CD1c-positive myeloid dendritic cell (primary cell): Measurements from ENCODE around the gene CDKAL1.
"Not testable (repeated sequence)": the region's sequence is repeated elsewhere in the genome, so short reads cannot be mapped to it uniquely, and the experiment has no call there.

Source experiments
- DNase-seq: peaks from one replicate; pipeline ENCODE4 v3.0.0-alpha.2; 2016; ENCODE audit errors: extremely low spot score

CDKAL1 gene

GRCh38 chr6:20639161-20639560 lies 104.9 kb downstream of the CDKAL1 start:
- no peak for DNase-seq

GRCh38 chr6:20640181-20640580 lies 105.9 kb downstream of the CDKAL1 start:
- no peak for DNase-seq

GRCh38 chr6:20642441-20642840 lies 108.2 kb downstream of the CDKAL1 start:
- no peak for DNase-seq

GRCh38 chr6:20644667-20645370 lies 110.6 kb downstream of the CDKAL1 start:
- DNase-seq, result no peak

- DNase-seq, result not testable (repeated sequence)
These were observed 111.3 kb downstream of the CDKAL1 start for GRCh38 chr6:20645572-20645971.

- no peak for DNase-seq
These were observed 113.3 kb downstream of the CDKAL1 start for GRCh38 chr6:20647585-20647984.

GRCh38 chr6:20649696-20650470 lies 115.6 kb downstream of the CDKAL1 start:
- not testable (repeated sequence) for DNase-seq

- DNase-seq, result no peak
These were observed 118.2 kb downstream of the CDKAL1 start for GRCh38 chr6:20652299-20653084.

- no peak for DNase-seq
These were observed 118.8 kb downstream of the CDKAL1 start for GRCh38 chr6:20653085-20653479.

GRCh38 chr6:20655317-20655716 lies 121.1 kb downstream of the CDKAL1 start:
- DNase-seq, result no peak

- DNase-seq, result no peak
These were observed 123.1 kb downstream of the CDKAL1 start for GRCh38 chr6:20657274-20657800.

GRCh38 chr6:20658053-20658452 lies 123.8 kb downstream of the CDKAL1 start:
- no peak for DNase-seq

- DNase-seq, result no peak
These were observed 124.3 kb downstream of the CDKAL1 start for GRCh38 chr6:20658516-20658915.

GRCh38 chr6:20660534-20660933 lies 126.3 kb downstream of the CDKAL1 start:
- no peak for DNase-seq

GRCh38 chr6:20661721-20662120 lies 127.5 kb downstream of the CDKAL1 start:
- no peak for DNase-seq

GRCh38 chr6:20664250-20664649 lies 130.0 kb downstream of the CDKAL1 start:
- DNase-seq, result no peak

GRCh38 chr6:20665290-20665689 lies 131.0 kb downstream of the CDKAL1 start:
- no peak for DNase-seq

- peak; percentile 51 for DNase-seq
These were observed 135.5 kb downstream of the CDKAL1 start for GRCh38 chr6:20669571-20670314.

- DNase-seq, result no peak
These were observed 136.5 kb downstream of the CDKAL1 start for GRCh38 chr6:20670750-20671149.

- no peak for DNase-seq
These were observed 137.8 kb downstream of the CDKAL1 start for GRCh38 chr6:20672038-20672437.

GRCh38 chr6:20673458-20673857 lies 139.2 kb downstream of the CDKAL1 start:
- no peak for DNase-seq
